Hindlimb muscle (tissue), 1 donor: ENCODE results near the gene FHL2. TPM values are rescaled to one million over a fixed set of nuclear protein-coding genes. Genes with fewer than 3 reads are reported as not detected.

ENCODE experiments used
- DNase-seq: peaks from one replicate; pipeline ENCODE4 v3.0.0-alpha.2; 2013
- polyA plus RNA-seq: library from polyadenylated mRNA; unstranded; fragments of 120-200 nt; gene quantifications from one replicate; pipeline ENCODE4 v1.2.1, GENCODE V29; 2013; ENCODE audit not compliant: insufficient read length

Gene FHL2
- polyA plus RNA-seq, 1 donor, result 52.4 TPM

- DNase-seq, result no peak
Measured at GRCh38 chr2:105378276-105378840, 20.5 kb downstream of the FHL2 start.

GRCh38 chr2:105377871-105378270, 21.0 kb downstream of the FHL2 start:
- DNase-seq, result no peak

- no peak for DNase-seq
Measured at GRCh38 chr2:105376789-105377240, 22.0 kb downstream of the FHL2 start.

GRCh38 chr2:105376010-105376409, 22.8 kb downstream of the FHL2 start:
- DNase-seq, result no peak

GRCh38 chr2:105375001-105375561, 23.8 kb downstream of the FHL2 start:
- no peak for DNase-seq

GRCh38 chr2:105373895-105374401, 24.9 kb downstream of the FHL2 start:
- DNase-seq, result no peak

- no peak for DNase-seq
Measured at GRCh38 chr2:105373344-105373781, 25.5 kb downstream of the FHL2 start.

- no peak for DNase-seq
Measured at GRCh38 chr2:105371810-105372209, 27.0 kb downstream of the FHL2 start.

GRCh38 chr2:105371156-105371555, 27.7 kb downstream of the FHL2 start:
- DNase-seq, result no peak

GRCh38 chr2:105369777-105370690, 28.8 kb downstream of the FHL2 start:
- DNase-seq, result peak; percentile 79

- no peak for DNase-seq
Measured at GRCh38 chr2:105368759-105369408, 30.0 kb downstream of the FHL2 start.

- no peak for DNase-seq
Measured at GRCh38 chr2:105365206-105365605, 33.6 kb downstream of the FHL2 start.

GRCh38 chr2:105364436-105365139, 34.3 kb downstream of the FHL2 start:
- DNase-seq, result no peak

- peak; percentile 51 for DNase-seq
Measured at GRCh38 chr2:105362862-105363591, 35.8 kb downstream of the FHL2 start.

- no peak for DNase-seq
Measured at GRCh38 chr2:105361102-105361889, 37.6 kb downstream of the FHL2 start.

- DNase-seq, result no peak
Measured at GRCh38 chr2:105358593-105358992, 40.3 kb downstream of the FHL2 start.

- no peak for DNase-seq
Measured at GRCh38 chr2:105357122-105357521, 41.7 kb downstream of the FHL2 start.

- DNase-seq, result no peak
Measured at GRCh38 chr2:105344704-105345345, 54.0 kb downstream of the FHL2 start.

GRCh38 chr2:105339414-105339813, 59.4 kb downstream of the FHL2 start:
- no peak for DNase-seq

- no peak for DNase-seq
Measured at GRCh38 chr2:105338020-105338385, 60.8 kb downstream of the FHL2 start.
